D721Med (cell line): ENCODE results near the gene ZNF487.
"Not testable (repeated sequence)": the region's sequence is repeated elsewhere in the genome, so short reads cannot be mapped to it uniquely, and the experiment has no call there.

Source experiments
- DNase-seq: peaks from one replicate; pipeline ENCODE4 v3.0.0; 2011; ENCODE audit warnings: low spot score; ENCODE audit not compliant: insufficient read length
- FAIRE-seq: peaks from 2 replicates; lab custom pipeline; 2011; peaks lifted over from hg19 to GRCh38; lab: Jason Lieb, UNC
- CTCF ChIP-seq: IDR thresholded peaks from 2 replicates; pipeline ENCODE4 v1.5.1; 2012; ENCODE audit warnings: mild to moderate bottlenecking, control low read depth; ENCODE audit not compliant: insufficient read depth; ENCODE audit errors: missing control alignments

Gene ZNF487

GRCh38 chr10:43415544-43415943 is 21.4 kb upstream of the ZNF487 start:
- FAIRE-seq, result no peak
- DNase-seq, result no peak
- no peak for TF ChIP-seq CTCF

GRCh38 chr10:43417950-43418768 is 18.8 kb upstream of the ZNF487 start:
- TF ChIP-seq CTCF, result no peak
- FAIRE-seq (no peak), DNase-seq (no peak)

- TF ChIP-seq CTCF, result no peak
- DNase-seq (no peak), FAIRE-seq (no peak)
Observed at GRCh38 chr10:43419997-43420368, 16.9 kb upstream of the ZNF487 start.

GRCh38 chr10:43420369-43421200 is 16.3 kb upstream of the ZNF487 start:
- no peak for DNase-seq
- TF ChIP-seq CTCF, result no peak
- FAIRE-seq, result no peak

GRCh38 chr10:43421201-43421507 is 15.8 kb upstream of the ZNF487 start:
- DNase-seq (no peak), FAIRE-seq (no peak)
- no peak for TF ChIP-seq CTCF

GRCh38 chr10:43421519-43421918 is 15.4 kb upstream of the ZNF487 start:
- no peak for DNase-seq
- TF ChIP-seq CTCF, result no peak
- FAIRE-seq, result no peak

- DNase-seq, FAIRE-seq: not testable (repeated sequence)
Observed at GRCh38 chr10:43421944-43422343, 15.0 kb upstream of the ZNF487 start.
